IMR-90 (cell line): ENCODE results near the gene GPRC5C. TPM values are rescaled to one million over a fixed set of nuclear protein-coding genes. Genes with fewer than 3 reads are reported as not detected.

Experiments used
- ATAC-seq: fragments of 200-7000 bp; cut with Tn5 transposase; 2 replicates; pipeline ENCODE4 v1.9.1; 2020; ENCODE audit warnings: low read depth, mild to moderate bottlenecking, moderate library complexity
- BruUV-seq: library from RNA; stranded (reverse); fragments of 400-500 nt; replicated peaks from 2 replicates; lab custom pipeline; 2021; lab: Mats Ljungman, UMichigan
- CTCF ChIA-PET: fragments of 300-600 bp; formaldehyde crosslinking; extraction: SDS; loops from one replicate; lab custom pipeline; 2021; ENCODE audit warnings: antibody characterized with exemption; lab: Yijun Ruan, JAX
- POLR2A ChIA-PET: fragments of 300-600 bp; sonication (Branson Sonifier 250); formaldehyde crosslinking; loops from one replicate; lab custom pipeline; 2022; ENCODE audit warnings: antibody characterized with exemption; ENCODE audit not compliant: unreplicated experiment; lab: Charles Lee
- DNase-seq: peaks from one replicate; pipeline ENCODE4 v3.0.0; 2013
- H2AFZ ChIP-seq: replicated peaks from 2 replicates; pipeline ENCODE3; 2013; ENCODE audit warnings: low read length, mild to moderate bottlenecking; ENCODE audit not compliant: poor library complexity
- H2AK5ac ChIP-seq: 2 replicates; pipeline ENCODE4 v1.6.1; 2013; ENCODE audit warnings: low read depth, low read length, inconsistent platforms
- H2AK9ac ChIP-seq: replicated peaks from 2 replicates; pipeline ENCODE3; 2013; ENCODE audit warnings: mild to moderate bottlenecking, low read depth, low read length, moderate library complexity; ENCODE audit not compliant: poor library complexity
- H2BK120ac ChIP-seq: 2 replicates; pipeline ENCODE4 v1.6.1; 2013; ENCODE audit warnings: low read depth, low read length, inconsistent platforms
- H2BK15ac ChIP-seq: 3 replicates; pipeline ENCODE4 v1.6.1; 2013; ENCODE audit warnings: low read depth, low read length, inconsistent platforms
- H2BK20ac ChIP-seq: 2 replicates; pipeline ENCODE4 v1.6.1; 2013; ENCODE audit warnings: low read depth, mild to moderate bottlenecking, inconsistent platforms, low read length, moderate library complexity
- H2BK5ac ChIP-seq: 2 replicates; pipeline ENCODE4 v1.6.1; 2013; ENCODE audit warnings: mild to moderate bottlenecking, low read depth, low read length, inconsistent platforms; ENCODE audit not compliant: poor library complexity, severe bottlenecking
- H3K14ac ChIP-seq: replicated peaks from 2 replicates; pipeline ENCODE4 v1.6.1; 2013; ENCODE audit warnings: low read depth, low read length, inconsistent platforms
- H3K18ac ChIP-seq: 2 replicates; pipeline ENCODE4 v1.6.1; 2013; ENCODE audit warnings: low read depth, low read length, control low read depth
- H3K23ac ChIP-seq: 2 replicates; pipeline ENCODE4 v1.6.1; 2013; ENCODE audit warnings: low read depth, low read length, inconsistent platforms
- H3K27ac ChIP-seq: 2 replicates; pipeline ENCODE4 v1.5.1; 2013; ENCODE audit warnings: mild to moderate bottlenecking, control low read depth, low read length; ENCODE audit not compliant: insufficient read depth
- H3K27me3 ChIP-seq: 2 replicates; pipeline ENCODE4 v1.6.1; 2013; ENCODE audit warnings: low read length; ENCODE audit not compliant: control insufficient read depth, insufficient read depth
- H3K36me3 ChIP-seq: 2 replicates; pipeline ENCODE4 v1.6.1; 2013; ENCODE audit warnings: low read length, mixed read lengths; ENCODE audit not compliant: control insufficient read depth, insufficient read depth
- H3K4ac ChIP-seq: 2 replicates; pipeline ENCODE4 v1.6.1; 2013; ENCODE audit warnings: low read depth, low read length, inconsistent platforms
- H3K4me1 ChIP-seq: 2 replicates; pipeline ENCODE4 v1.6.1; 2013; ENCODE audit warnings: low read length, mixed read lengths; ENCODE audit not compliant: control insufficient read depth, insufficient read depth
- H3K4me2 ChIP-seq: 2 replicates; pipeline ENCODE4 v1.6.1; 2013; ENCODE audit warnings: low read depth, mild to moderate bottlenecking, control low read depth, low read length, moderate library complexity
- H3K4me3 ChIP-seq: 2 replicates; pipeline ENCODE4 v1.5.1; 2013; ENCODE audit warnings: low read depth, mild to moderate bottlenecking, control low read depth, low read length, moderate library complexity; ENCODE audit not compliant: insufficient read depth
- H3K56ac ChIP-seq: 2 replicates; pipeline ENCODE4 v1.6.1; 2013; ENCODE audit warnings: low read length, inconsistent platforms; ENCODE audit not compliant: insufficient read depth; ENCODE audit errors: extremely low read depth
- H3K79me1 ChIP-seq, 2 experiments: 2 replicates each; pipeline ENCODE4 v1.6.1; 2013; ENCODE audit warnings: low read length in 2 of 2, inconsistent platforms in 1 of 2, low read depth in 1 of 2
- H3K9ac ChIP-seq: 2 replicates; pipeline ENCODE4 v1.6.1; 2013; ENCODE audit warnings: low read depth, low read length, control low read depth
- H3K9me1 ChIP-seq: 2 replicates; pipeline ENCODE4 v1.6.1; 2013; ENCODE audit warnings: low read length, inconsistent platforms; ENCODE audit not compliant: insufficient read depth
- H3K9me3 ChIP-seq: 2 replicates; pipeline ENCODE4 v1.6.1; 2013; ENCODE audit warnings: low read length; ENCODE audit not compliant: control insufficient read depth, insufficient read depth
- H4K20me1 ChIP-seq: 2 replicates; pipeline ENCODE4 v1.6.1; 2013; ENCODE audit warnings: low read length, inconsistent platforms; ENCODE audit not compliant: insufficient read depth
- H4K5ac ChIP-seq: 2 replicates; pipeline ENCODE4 v1.6.1; 2013; ENCODE audit warnings: mild to moderate bottlenecking, low read depth, low read length, control low read depth
- H4K8ac ChIP-seq, 2 experiments: 2 replicates each; pipeline ENCODE4 v1.6.1; 2013; ENCODE audit warnings: low read depth in 2 of 2, low read length in 2 of 2, control low read depth in 1 of 2, inconsistent platforms in 1 of 2
- H4K91ac ChIP-seq: 2 replicates; pipeline ENCODE4 v1.6.1; 2013; ENCODE audit warnings: low read depth, low read length, inconsistent platforms; ENCODE audit not compliant: insufficient read depth
- BHLHE40 ChIP-seq: fragments of 150-350 bp; IDR thresholded peaks from 2 replicates; pipeline ENCODE4 v1.6.1; 2016; ENCODE audit warnings: mild to moderate bottlenecking, low read depth, low read length
- CEBPB ChIP-seq: IDR thresholded peaks from 2 replicates; pipeline ENCODE4 v1.6.1; 2012; ENCODE audit warnings: low read depth, low read length, improper control_type of control experiment
- CHD1 ChIP-seq: IDR thresholded peaks from 2 replicates; pipeline ENCODE4 v1.6.1; 2012; ENCODE audit warnings: low read depth, low read length, improper control_type of control experiment
- CTCF ChIP-seq: conservative IDR thresholded peaks from 2 replicates; pipeline ENCODE4 v1.5.1; 2012; ENCODE audit warnings: mild to moderate bottlenecking, low read depth, low read length, improper control_type of control experiment
- FOS ChIP-seq: fragments of 150-350 bp; IDR thresholded peaks from 2 replicates; pipeline ENCODE4 v1.6.1; 2016; ENCODE audit warnings: low read depth, low read length
- MAFK ChIP-seq: IDR thresholded peaks from 2 replicates; pipeline ENCODE4 v1.6.1; 2012; ENCODE audit warnings: low read depth, low read length, improper control_type of control experiment
- MAZ ChIP-seq: IDR thresholded peaks from 2 replicates; pipeline ENCODE4 v1.6.1; 2012; ENCODE audit warnings: low read depth, mild to moderate bottlenecking, low read length, improper control_type of control experiment, moderate library complexity, borderline replicate concordance
- MXI1 ChIP-seq: IDR thresholded peaks from 2 replicates; pipeline ENCODE4 v1.6.1; 2012; ENCODE audit warnings: low read depth, mild to moderate bottlenecking, low read length, moderate library complexity, borderline replicate concordance
- NFE2L2 ChIP-seq: fragments of 150-350 bp; IDR thresholded peaks from 2 replicates; pipeline ENCODE4 v1.6.1; 2016; ENCODE audit warnings: low read depth, mild to moderate bottlenecking, low read length
- POLR2A ChIP-seq: IDR thresholded peaks from 2 replicates; pipeline ENCODE4 v1.6.1; 2012; ENCODE audit warnings: mild to moderate bottlenecking, low read depth, low read length
- RAD21 ChIP-seq: IDR thresholded peaks from 2 replicates; pipeline ENCODE4 v1.6.1; 2012; ENCODE audit warnings: low read length, improper control_type of control experiment
- RCOR1 ChIP-seq: IDR thresholded peaks from 2 replicates; pipeline ENCODE4 v1.6.1; 2012; ENCODE audit warnings: mild to moderate bottlenecking, low read length, improper control_type of control experiment; ENCODE audit not compliant: insufficient replicate concordance
- RFX5 ChIP-seq: IDR thresholded peaks from 2 replicates; pipeline ENCODE4 v1.8.0; 2012; ENCODE audit warnings: low read depth, mild to moderate bottlenecking, low read length, moderate library complexity
- SMC3 ChIP-seq: fragments of 150-350 bp; IDR thresholded peaks from 2 replicates; pipeline ENCODE4 v1.6.1; 2016; ENCODE audit warnings: low read depth, mild to moderate bottlenecking, antibody characterized with exemption, low read length, moderate library complexity
- WGBS, 2 experiments: methylation state at CpG; one replicate each; pipeline versions ENCODE4 v1.1.5 to v1.1.7; 2013; ENCODE audit warnings: missing lambda C conversion rate in 2 of 2; ENCODE audit not compliant: insufficient read length in 1 of 2; ENCODE audit errors: extremely low coverage in 2 of 2; 5-methylcytosine and 5-hydroxymethylcytosine counted together
- dilution Hi-C: fragments of 300-500 bp; cut with HindIII; formaldehyde crosslinking; loops from one replicate; pipeline ENCODE4 v1.14.3; 2018; ENCODE audit warnings: low sequenced_read_pairs; ENCODE audit not compliant: unreplicated experiment
- in situ Hi-C: fragments of 300-500 bp; cut with MboI; formaldehyde crosslinking; loops from 3 replicates; pipeline ENCODE4 v1.14.3; 2019; ENCODE audit warnings: low sequenced_read_pairs, inconsistent platforms, mixed read lengths
- intact Hi-C: fragments of 100-400 bp; cut with micrococcal nuclease; formaldehyde crosslinking; loops from 2 replicates; pipeline ENCODE4 v1.10.0; 2022
- polyA plus RNA-seq, 3 experiments: library from polyadenylated mRNA; depleted of rRNA; stranded (reverse); fragments of >200 nt; gene quantifications; 2 replicates each; pipeline ENCODE4 v1.2.3, GENCODE V29; 2012; ENCODE audit warnings: low replicate concordance in 1 of 3
- total RNA-seq: library from RNA; depleted of rRNA; stranded (reverse); fragments of >200 nt; gene quantifications from 2 replicates; pipeline ENCODE4 v1.2.3, GENCODE V29; 2012
- TF ChIP-seq, protein P1 (sequence below): fragments of 150-350 bp; IDR thresholded peaks from 2 replicates; pipeline ENCODE4 v1.6.1; 2016; ENCODE audit warnings: low read depth, mild to moderate bottlenecking, low read length, moderate library complexity, borderline replicate concordance
- TF ChIP-seq, protein P2 (sequence below): fragments of 150-350 bp; IDR thresholded peaks from 2 replicates; pipeline ENCODE4 v1.6.1; 2017; ENCODE audit warnings: mild to moderate bottlenecking, antibody characterized with exemption, low read length, low read depth

GPRC5C gene
- total and polyA plus RNA-seq, 2 of the 4 experiments (the other 2 are of a cell fraction), result not detected

DNA sequence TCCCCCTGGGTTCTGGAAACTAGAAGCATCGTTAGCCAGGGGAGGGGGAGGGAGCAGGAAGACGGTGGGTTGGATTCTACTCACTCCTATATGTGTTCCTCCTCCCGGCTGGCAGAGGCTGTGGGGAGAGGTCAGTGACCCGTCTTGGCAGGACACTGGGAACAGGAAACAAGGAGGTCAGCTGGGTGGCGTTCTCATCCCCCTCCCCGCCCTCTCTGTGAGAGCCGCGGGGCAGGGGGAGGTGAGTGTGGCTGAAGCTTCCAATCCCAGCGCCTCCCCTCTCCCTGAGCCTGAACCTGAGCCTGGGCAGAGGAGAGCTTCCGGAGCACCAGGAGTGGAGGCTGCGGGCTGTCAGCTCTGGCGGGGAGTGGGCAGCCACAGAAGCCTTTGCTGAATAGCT is 12.5 kb downstream of the GPRC5C start:
- ChIA-PET POLR2A (no interaction called here), CTCF (no interaction called here)
- Histone ChIP-seq H4K91ac (no peak overlapping the region), H3K4me1 (no peaks in the 10 kb centered on the region), H2BK20ac (no peak overlapping the region), H2AK9ac (no peak overlapping the region), H3K23ac (no peak overlapping the region), H3K9ac (no peak overlapping the region), H2BK15ac (no peak overlapping the region), H2AK5ac (no peak overlapping the region), H3K56ac (no peak overlapping the region), H3K27me3 (no peaks in the 10 kb centered on the region), H4K8ac (no peak overlapping the region), H3K27ac (no peak overlapping the region), H3K9me1 (no peaks in the 10 kb centered on the region), H4K5ac (no peak overlapping the region), H3K36me3 (no peaks in the 10 kb centered on the region), H2AFZ (no peak overlapping the region), H3K4me3 (no peak overlapping the region), H3K18ac (no peak overlapping the region), H3K4me2 (no peak overlapping the region), H3K79me1 (no peaks in the 10 kb centered on the region), H2BK5ac (no peak overlapping the region), H3K4ac (no peak overlapping the region), H3K9me3 (peaks cover 18% of the 10 kb centered on the region), H4K20me1 (no peaks in the 10 kb centered on the region), H2BK120ac (no peak overlapping the region), H3K14ac (no peak overlapping the region)
- DNase-seq (no peak), ATAC-seq (no peak)
- WGBS, 2 experiments, result no CpG with 5 or more reads among the region's 12 CpGs
- in situ Hi-C loops (no loop called here), dilution Hi-C loops (no loop called here), intact Hi-C loops (no loop called here)
- no TSS peak for BruUV-seq
- TF ChIP-seq MAFK, result no peak
- no peak for TF ChIP-seq RFX5
- no peak for TF ChIP-seq MAZ
- TF ChIP-seq FOS, result no peak
- no peak for TF ChIP-seq CTCF
- no peak for TF ChIP-seq SMC3
- TF ChIP-seq, protein P1, sequence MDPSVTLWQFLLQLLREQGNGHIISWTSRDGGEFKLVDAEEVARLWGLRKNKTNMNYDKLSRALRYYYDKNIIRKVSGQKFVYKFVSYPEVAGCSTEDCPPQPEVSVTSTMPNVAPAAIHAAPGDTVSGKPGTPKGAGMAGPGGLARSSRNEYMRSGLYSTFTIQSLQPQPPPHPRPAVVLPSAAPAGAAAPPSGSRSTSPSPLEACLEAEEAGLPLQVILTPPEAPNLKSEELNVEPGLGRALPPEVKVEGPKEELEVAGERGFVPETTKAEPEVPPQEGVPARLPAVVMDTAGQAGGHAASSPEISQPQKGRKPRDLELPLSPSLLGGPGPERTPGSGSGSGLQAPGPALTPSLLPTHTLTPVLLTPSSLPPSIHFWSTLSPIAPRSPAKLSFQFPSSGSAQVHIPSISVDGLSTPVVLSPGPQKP, result no peak
- no peak for TF ChIP-seq NFE2L2
- TF ChIP-seq RAD21, result no peak
- no peak for TF ChIP-seq CHD1
- no peak for TF ChIP-seq RCOR1
- no peak for TF ChIP-seq BHLHE40
- no peak for TF ChIP-seq CEBPB
- TF ChIP-seq, protein P2, sequence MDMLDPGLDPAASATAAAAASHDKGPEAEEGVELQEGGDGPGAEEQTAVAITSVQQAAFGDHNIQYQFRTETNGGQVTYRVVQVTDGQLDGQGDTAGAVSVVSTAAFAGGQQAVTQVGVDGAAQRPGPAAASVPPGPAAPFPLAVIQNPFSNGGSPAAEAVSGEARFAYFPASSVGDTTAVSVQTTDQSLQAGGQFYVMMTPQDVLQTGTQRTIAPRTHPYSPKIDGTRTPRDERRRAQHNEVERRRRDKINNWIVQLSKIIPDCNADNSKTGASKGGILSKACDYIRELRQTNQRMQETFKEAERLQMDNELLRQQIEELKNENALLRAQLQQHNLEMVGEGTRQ, result no peak
- TF ChIP-seq POLR2A, result no peak
- TF ChIP-seq MXI1, result no peak
